RWPE1 (cell line): ENCODE results near the gene COPB2.

Experiments
- CTCF ChIA-PET: fragments of 350-600 bp; sonication (Branson Sonifier 250); formaldehyde crosslinking; extraction: SDS; loops from one replicate; lab custom pipeline; 2021; lab: Yijun Ruan, JAX
- POLR2A ChIA-PET: fragments of 400-600 bp; formaldehyde crosslinking; extraction: SDS; loops from one replicate; lab custom pipeline; 2020; ENCODE audit warnings: antibody characterized with exemption; ENCODE audit not compliant: low non-redundant PET; lab: Yijun Ruan, JAX
- DNase-seq: peaks from one replicate; pipeline ENCODE4 v3.0.0; 2012; ENCODE audit warnings: low spot score
- H3K27ac ChIP-seq: fragments of 450-650 bp; 2 replicates; pipeline ENCODE4 v1.5.1; 2017
- CTCF ChIP-seq: fragments of 450-650 bp; conservative IDR thresholded peaks from 2 replicates; pipeline ENCODE4 v1.5.1; 2017; ENCODE audit warnings: low read depth, mild to moderate bottlenecking

COPB2 gene

GRCh38 chr3:139425745-139426400, 36.4 kb upstream of the COPB2 start:
- no peak for DNase-seq
- H3K27ac ChIP-seq = no peak overlapping the region
- CTCF ChIA-PET = interaction anchor here (0.6 to 1.4 kb wide), 4 partner anchors 93 to 205 kb away, joined by 3 read pairs; no protein-coding TSS in a partner anchor
- POLR2A ChIA-PET = no interaction called here
- no peak for TF ChIP-seq CTCF

DNA sequence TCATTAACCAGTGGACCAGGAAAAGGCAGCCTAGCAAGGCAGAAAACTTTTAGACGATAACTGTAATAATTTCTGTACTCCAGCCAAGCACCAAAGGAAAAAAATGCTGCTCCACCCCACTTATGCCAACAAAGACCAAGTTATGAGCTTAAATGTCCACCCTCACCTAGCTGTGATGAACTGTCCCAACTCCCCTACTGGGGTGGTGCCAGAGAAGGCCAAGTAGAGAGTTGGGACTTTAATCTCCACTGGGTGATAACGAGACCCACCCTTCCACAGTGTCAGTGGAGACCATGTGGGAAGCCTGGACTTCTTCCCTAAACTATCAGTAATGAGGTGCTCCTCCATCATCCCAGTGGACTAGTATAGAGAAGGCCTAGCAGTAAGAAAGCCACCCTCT, 33.8 kb upstream of the COPB2 start:
- H3K27ac ChIP-seq = no peak overlapping the region
- TF ChIP-seq CTCF = no peak
- POLR2A ChIA-PET = no interaction called here
- DNase-seq = no peak
- CTCF ChIA-PET = interaction anchor here (0.7 kb wide), 1 partner anchor 131 kb away, joined by 4 read pairs; no protein-coding TSS in a partner anchor

DNA sequence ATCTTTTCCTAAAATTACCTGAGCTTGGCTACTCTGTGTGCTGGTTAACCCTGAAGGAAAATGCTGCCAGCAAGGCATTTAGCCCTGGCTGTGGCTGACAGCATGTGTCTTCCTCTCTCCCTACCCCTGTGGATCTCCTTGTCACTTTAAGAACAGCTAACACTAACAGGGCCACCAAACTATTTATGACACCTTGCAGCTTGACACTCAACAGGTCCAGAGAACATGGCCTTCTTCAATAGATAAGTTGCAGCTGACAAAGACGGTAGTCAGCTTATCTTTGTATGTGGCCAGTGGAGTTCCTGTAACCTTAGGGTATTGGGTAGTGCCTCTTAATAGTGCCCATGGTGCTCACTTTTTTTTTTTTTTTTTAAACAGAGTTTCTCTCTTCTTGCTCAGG, 32.0 kb upstream of the COPB2 start:
- CTCF ChIA-PET = interaction anchor here (0.7 kb wide), 1 partner anchor 100 kb away, joined by 5 read pairs; no protein-coding TSS in a partner anchor
- no peak for DNase-seq
- H3K27ac ChIP-seq = no peak overlapping the region
- no peak for TF ChIP-seq CTCF
- POLR2A ChIA-PET = no interaction called here

DNA sequence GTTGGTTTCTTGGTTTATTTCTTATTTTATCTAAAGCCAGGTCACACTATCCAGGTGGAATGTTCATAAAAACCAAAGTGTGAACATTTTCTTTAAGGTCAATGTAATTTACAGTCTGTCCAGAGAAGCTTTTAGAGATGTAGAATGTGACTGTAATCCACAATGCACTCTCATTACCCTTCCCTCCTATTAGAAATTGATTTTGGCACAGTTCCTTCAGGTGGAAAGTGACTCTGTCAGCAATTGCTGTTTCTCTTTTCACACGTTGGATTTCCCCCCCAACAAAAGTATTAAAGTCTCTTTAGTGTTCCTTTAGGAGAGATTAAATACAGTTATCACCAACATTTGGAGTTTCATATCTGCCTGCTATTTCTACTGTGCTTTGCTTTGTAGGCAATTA, 31.6 kb upstream of the COPB2 start:
- POLR2A ChIA-PET = no interaction called here

DNA sequence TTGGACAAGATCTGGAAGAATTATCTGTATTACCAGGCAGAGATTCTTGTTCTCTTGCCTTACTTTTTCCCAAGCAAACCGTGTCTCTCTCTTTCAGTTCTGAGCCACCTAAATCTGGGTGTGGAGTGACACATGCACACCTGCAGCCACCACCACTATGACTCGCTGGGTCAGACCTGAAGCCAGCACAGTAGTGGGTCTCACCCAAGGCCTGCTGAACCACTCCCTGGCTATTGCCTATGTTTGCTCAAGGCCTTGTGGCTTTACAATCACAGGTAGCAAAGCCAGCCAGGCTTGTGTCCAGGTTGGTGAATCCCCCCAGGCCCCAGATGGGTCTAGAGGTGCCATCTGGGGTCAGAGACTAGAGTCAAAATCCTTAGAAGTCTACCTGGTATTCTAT, 28.7 kb upstream of the COPB2 start:
- H3K27ac ChIP-seq = no peak overlapping the region
- ChIA-PET POLR2A (no interaction called here), CTCF (interaction anchor here (0.6 kb wide), 1 partner anchor 1186 kb away, joined by 4 read pairs; no protein-coding TSS in a partner anchor)

More for the DNA sequence above, 31.6 kb upstream of the COPB2 start:
- CTCF ChIA-PET = interaction anchor here (0.6 to 0.7 kb wide), 2 partner anchors 36 to 762 kb away, joined by 3 to 5 read pairs; no protein-coding TSS in a partner anchor
- DNase-seq = no peak
- TF ChIP-seq CTCF = no peak
- no peak overlapping the region for H3K27ac ChIP-seq

DNA sequence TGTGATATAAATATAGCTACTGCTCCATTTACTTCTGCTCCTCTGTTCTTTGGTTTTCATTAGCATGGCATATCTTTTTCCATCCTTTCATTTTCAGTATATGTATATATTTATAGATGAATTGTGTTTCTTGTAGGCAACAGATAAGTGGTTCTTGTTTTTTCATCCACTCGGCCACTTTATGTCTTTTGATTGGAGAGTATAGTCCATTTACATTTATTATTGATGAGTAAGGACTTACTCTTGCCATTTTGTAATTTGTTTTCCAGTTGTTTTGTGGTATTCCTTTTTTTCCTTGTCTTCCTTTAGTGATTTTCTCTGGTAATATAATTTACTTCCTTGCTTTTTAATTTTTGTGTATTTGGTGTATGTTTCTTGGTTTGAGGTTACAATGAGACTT, 26.8 kb upstream of the COPB2 start:
- DNase-seq = no peak
- CTCF ChIA-PET = interaction anchor here (0.8 kb wide), 1 partner anchor 521 kb away, joined by 3 read pairs; no protein-coding TSS in a partner anchor

More for the DNA sequence above, 28.7 kb upstream of the COPB2 start:
- TF ChIP-seq CTCF = no peak
- no peak for DNase-seq

More for the DNA sequence above, 26.8 kb upstream of the COPB2 start:
- POLR2A ChIA-PET = no interaction called here
- no peak for TF ChIP-seq CTCF
- H3K27ac ChIP-seq = no peak overlapping the region
